HG03575 (cell line): Measurements from ENCODE around the gene GNB1.

Experiments used
- ATAC-seq: cut with Tn5 transposase; IDR thresholded peaks from one replicate; pipeline ENCODE4 v1.9.1; 2021; ENCODE audit not compliant: unreplicated experiment, insufficient number of reproducible peaks, low FRiP score; ENCODE audit errors: extremely low read depth

The GNB1 gene

DNA sequence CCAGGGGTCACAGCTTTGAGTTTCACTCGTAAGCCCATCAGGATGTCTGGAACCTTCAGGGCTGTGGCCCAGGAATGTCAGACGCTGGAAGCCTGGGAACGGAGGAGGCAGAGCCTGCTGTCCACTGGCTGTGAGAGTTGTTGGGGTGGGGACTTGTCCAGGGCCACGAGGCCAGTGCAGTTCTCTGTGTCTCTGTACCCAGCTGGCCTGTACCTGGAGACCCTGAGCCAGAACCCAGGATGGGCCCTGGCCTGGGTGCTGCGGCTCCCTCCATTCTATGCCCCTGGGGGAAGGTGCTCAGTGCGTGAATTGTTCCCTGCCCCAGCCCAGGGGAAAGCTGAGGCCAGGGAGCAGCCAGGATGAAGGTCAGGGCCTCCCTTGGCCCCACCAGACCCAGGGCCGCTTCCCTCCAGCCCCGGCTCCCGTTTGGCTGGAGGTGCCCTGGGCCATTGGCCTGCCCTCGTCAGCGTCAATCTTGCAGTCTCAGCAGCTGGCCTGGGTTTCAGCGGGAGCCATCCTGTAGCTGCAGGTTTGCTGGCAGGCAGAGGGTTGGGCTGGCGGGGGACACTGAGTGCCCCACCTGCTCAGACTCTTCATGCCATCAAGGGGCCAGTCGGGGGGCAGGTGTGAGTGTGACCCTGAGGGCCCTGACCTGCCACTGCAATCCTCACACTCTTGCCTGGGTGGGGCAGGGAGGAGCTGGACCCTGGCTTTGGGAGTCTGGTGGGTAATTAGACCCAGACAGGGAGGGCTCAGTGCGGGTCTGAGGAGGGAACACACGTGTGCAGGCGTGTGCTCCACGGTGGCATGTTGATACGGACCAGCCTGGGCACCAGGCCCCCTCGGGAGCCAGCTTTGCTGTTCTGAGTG lies 23.4 kb upstream of the GNB1 start:
- ATAC-seq, result no peak

DNA sequence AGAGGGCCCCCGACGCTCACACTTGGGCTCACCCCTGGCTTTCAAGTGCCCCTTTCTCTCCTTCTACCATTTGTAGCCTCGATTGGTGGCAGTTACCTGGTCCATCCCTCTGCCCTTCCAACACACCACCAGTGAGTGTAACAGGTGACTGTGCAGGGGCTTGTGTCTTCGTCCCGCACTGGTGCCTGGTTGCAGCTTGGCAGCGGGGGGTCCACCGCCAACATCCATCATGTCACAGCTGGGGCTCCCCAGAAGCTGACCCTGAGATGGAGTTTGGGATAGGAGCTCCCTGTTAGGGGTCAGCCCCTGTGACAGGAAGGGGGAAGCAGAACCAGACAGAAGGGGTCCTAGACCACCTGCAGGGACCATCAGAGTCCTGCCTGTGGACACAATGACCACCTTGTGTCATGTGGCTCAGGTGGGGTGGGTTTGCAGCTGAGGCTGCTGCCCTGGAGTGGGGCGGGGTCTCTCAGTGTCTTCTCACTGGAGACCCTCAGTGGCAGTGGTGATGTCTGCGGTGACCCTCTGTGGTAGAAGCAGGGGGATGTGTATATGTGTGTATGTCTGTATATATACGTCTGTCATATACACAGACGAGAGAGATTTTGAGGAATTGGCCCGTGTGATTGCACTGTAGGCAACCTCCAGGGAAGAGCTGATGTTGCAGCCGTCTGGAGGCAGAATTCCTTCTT lies 20.6 kb upstream of the GNB1 start:
- ATAC-seq, result no peak

DNA sequence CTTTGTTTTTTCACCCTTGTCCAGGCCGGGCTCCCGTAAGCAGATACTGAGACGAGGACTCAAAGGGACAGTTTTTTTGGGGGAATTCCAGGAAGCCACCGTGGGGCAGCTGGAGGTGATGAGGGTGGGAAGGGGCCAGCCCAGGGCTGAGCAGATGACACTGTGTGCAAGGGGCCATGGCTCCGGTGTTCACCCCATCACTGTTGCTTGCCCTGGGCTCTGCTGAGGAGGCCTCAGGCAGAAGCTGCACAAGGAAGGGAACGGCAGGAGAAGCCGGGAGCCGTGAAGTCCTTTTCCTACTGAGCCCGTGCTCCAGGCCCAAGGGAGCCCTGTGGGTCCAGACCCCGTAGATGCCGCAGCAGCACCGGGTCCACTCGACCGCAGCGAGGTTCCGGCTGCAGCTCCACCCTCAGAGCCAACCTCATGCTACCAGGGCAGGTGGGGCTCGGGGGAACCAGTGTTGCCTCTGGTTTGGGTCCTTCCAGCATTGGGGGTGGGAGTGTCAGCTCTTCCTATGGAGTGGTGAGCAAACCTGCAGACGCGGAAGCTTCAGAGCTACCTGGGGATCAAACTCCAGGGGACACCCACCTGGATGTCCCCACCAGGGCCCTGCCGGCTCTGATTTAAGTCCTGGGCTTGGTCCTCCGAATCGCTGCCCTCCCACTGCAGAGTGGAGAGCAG lies 19.9 kb upstream of the GNB1 start:
- ATAC-seq, result no peak

- ATAC-seq, result no peak
These were observed 19.2 kb upstream of the GNB1 start for GRCh38 chr1:1910033-1910465.

GRCh38 chr1:1908506-1908791 lies 17.6 kb upstream of the GNB1 start:
- ATAC-seq, result no peak

GRCh38 chr1:1907098-1907736 lies 16.3 kb upstream of the GNB1 start:
- no peak for ATAC-seq

DNA sequence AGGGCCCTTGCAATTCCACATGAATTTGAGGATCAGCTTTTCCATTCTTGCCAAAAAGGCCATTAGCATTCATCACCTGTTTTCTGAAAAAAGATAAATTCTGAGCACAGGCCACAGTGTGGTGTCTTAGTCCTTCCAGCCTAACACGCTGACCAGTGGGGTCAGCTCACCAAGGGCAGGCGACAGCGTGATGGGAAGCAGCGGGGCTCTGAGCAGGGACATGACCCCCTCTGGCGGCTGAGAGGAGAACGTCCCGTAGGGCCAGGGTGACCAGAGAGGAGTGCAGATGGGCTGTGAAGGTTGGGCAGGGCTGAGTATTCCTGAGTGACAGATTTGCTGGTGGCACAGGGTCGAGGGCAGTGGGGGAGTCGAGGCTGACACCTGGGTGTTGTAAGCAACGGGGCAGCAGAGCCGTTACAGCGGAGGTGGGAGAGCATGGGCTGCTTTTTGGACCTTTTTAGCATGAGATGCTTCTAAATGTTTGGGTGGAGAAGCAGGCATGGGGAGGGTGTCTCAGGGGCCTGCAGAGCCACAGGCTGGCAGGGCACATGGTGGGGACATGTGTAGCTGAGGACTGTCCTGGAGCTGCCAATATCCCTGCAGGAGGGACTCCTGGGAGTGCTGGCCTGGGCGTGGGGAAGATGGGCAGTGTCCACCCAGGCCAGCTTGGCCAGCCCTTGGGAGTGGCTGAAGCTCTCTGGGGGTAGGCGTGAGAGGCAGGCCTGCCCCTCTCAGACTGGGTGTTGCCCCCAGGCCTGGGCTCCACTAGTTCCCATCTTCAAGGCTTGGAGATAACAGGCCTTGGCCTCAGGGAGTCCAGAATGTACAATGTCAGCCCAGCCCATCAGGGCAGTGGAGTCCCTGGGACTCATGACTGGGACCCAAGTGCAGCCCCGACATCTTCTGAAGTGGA lies 15.6 kb upstream of the GNB1 start:
- ATAC-seq, result no peak

DNA sequence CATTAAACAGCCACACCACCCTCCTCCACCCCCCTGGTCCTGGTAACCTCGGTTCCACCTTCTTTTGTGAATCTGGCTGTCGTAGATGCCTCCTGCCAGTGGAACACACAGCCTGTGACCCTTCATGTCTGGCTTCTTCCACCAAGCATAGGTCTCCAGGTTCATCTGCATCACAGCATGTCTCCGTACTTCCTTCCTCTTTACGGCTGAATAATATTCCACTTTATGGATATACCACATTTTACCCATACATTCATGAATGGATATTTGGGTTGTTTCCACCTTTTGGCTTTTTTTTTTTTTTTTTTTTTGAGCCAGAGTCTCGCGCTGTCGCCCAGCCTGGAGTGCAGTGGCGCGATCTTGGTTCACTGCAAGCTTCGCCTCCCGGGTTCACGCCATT lies 12.3 kb upstream of the GNB1 start:
- ATAC-seq, result no peak

- no peak for ATAC-seq
These were observed 10.9 kb upstream of the GNB1 start for GRCh38 chr1:1901641-1902294.

- ATAC-seq, result no peak
These were observed 10.2 kb upstream of the GNB1 start for GRCh38 chr1:1900883-1901640.

DNA sequence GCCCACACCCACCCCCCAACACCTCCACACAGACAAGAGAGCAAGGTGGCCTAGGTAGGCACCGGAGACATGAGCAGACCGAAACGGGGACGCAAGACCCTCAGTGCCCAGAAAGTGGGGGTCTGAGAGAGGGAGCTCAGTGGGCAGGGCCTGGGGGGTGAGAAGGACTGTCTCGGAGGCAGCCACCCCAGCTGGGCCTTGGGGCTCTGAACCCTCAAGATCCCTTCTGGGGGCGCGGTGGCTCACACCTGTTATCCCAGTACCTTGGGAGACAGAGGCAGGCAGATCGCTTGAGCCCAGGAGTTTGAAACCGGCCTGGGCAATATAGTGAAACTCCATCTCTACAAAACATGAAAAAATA lies 9.1 kb upstream of the GNB1 start:
- no peak for ATAC-seq

DNA sequence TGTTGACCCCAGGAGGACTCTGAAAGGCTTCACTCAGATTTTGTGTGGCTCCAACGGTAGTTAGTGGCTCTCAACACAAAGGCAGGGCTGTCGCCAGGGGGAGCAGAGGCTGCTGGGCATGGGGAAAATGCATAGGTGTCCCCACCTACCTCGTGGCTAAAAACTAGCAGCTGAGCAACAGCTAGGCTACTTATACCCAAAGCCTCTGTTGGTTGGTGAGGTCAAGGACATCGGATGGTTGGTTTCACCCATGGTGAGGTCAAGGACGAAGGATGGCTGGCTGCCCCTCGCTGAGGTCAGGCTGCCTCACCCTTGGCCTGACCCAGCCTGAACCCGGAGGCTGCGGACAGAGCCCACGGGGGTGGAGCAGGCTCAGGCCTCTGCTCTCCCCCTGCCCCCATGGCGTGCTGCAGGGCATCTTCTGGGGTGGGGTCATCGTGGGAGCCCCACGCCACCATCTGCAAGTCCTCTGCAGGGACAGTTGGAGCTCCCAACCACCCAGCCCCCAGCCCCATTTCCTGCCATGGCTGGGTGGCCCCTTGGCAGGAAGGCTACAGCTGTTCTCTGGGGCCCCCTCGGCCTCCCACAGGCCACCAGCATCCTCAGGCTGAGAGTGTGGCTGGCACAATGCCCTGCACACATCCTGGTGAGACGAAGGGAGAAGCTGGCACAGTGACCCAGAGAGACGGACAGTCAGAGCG lies 8.5 kb upstream of the GNB1 start:
- ATAC-seq, result no peak

- no peak for ATAC-seq
These were observed 7.5 kb upstream of the GNB1 start for GRCh38 chr1:1898246-1898933.

DNA sequence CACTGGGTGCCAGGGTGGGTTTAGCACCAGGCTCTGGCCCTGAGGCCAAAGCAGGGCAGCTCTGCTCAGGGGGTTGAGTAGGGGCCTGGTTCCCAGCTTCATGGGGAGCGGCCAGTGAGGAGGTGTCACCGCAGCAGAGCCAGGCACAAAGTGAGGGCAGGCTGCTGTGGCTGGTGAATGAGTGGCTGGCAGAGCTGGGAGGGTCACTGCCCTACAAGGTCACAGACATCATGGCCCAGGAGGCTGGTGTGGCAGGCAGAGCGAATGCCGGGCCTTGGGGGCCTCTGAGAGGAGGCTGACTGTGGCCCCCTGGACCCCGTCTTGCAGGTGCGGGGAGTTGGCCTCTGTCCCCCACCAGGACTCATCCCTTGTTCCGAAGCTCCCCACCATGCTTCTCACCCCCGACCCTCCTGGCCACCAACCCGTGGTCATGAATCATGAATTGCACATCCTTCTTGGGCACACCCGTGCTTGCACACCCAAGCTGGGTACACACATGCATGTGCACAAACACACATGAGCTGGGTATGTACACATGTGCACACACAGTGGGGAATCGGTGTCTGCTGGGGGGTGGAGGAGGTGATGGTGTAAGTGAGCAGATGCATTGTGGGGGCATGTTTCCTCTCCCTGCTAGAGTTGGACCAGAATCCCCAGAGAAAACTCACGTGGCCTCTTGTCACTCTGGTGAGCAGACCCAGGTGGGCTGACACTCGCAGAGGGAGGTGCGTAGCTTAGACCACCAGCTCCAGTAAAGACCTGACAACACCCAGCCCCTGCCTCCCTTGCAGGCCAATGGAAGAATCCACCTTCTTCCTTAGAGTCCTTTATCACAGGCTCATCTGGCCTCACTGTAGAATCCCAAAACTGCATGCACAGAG lies 4.8 kb upstream of the GNB1 start:
- no peak for ATAC-seq

GRCh38 chr1:1895060-1895418 lies 4.2 kb upstream of the GNB1 start:
- ATAC-seq, result no peak
